IPS-15b (cell line): ENCODE measurements around the gene DPF3.

Experiments
- H3K27me3 ChIP-seq: one replicate; pipeline ENCODE4 v1.6.1; 2013; ENCODE audit warnings: low read length; ENCODE audit not compliant: control insufficient read depth, insufficient read depth
- H3K36me3 ChIP-seq: one replicate; pipeline ENCODE4 v1.6.1; 2013; ENCODE audit warnings: low read length; ENCODE audit not compliant: control insufficient read depth, insufficient read depth
- H3K4me1 ChIP-seq: one replicate; pipeline ENCODE4 v1.6.1; 2013; ENCODE audit warnings: mild to moderate bottlenecking, low read length; ENCODE audit not compliant: control insufficient read depth, insufficient read depth
- H3K4me3 ChIP-seq: one replicate; pipeline ENCODE4 v1.5.1; 2013; ENCODE audit warnings: low read depth, low read length
- H3K9ac ChIP-seq: one replicate; pipeline ENCODE4 v1.6.1; 2013; ENCODE audit warnings: low read depth, mild to moderate bottlenecking, low read length
- H3K9me3 ChIP-seq: one replicate; pipeline ENCODE4 v1.6.1; 2013; ENCODE audit warnings: mild to moderate bottlenecking, low read length; ENCODE audit not compliant: control insufficient read depth, insufficient read depth

Gene DPF3

GRCh38 chr14:72699443-72699842 is 194.5 kb downstream of the DPF3 start:
- Histone ChIP-seq H3K9me3 (no peaks in the 10 kb centered on the region), H3K4me1 (peaks cover 6% of the 10 kb centered on the region)

GRCh38 chr14:72692696-72693095 is 201.2 kb downstream of the DPF3 start:
- Histone ChIP-seq H3K4me3 (no peak overlapping the region), H3K27me3 (no peaks in the 10 kb centered on the region), H3K9me3 (no peaks in the 10 kb centered on the region), H3K4me1 (no peaks in the 10 kb centered on the region), H3K36me3 (no peaks in the 10 kb centered on the region), H3K9ac (no peak overlapping the region)

More at GRCh38 chr14:72699443-72699842, 194.5 kb downstream of the DPF3 start:
- H3K36me3 ChIP-seq: no peaks in the 10 kb centered on the region
- H3K4me3 ChIP-seq: no peak overlapping the region
- no peaks in the 10 kb centered on the region for H3K27me3 ChIP-seq
- H3K9ac ChIP-seq: no peak overlapping the region

GRCh38 chr14:72690324-72690723 is 203.6 kb downstream of the DPF3 start:
- no peaks in the 10 kb centered on the region for H3K36me3 ChIP-seq
- no peaks in the 10 kb centered on the region for H3K27me3 ChIP-seq
- H3K4me3 ChIP-seq: no peak overlapping the region
- H3K9me3 ChIP-seq: no peaks in the 10 kb centered on the region
- no peak overlapping the region for H3K9ac ChIP-seq
- no peaks in the 10 kb centered on the region for H3K4me1 ChIP-seq

GRCh38 chr14:72688990-72689671 is 204.8 kb downstream of the DPF3 start:
- H3K9me3 ChIP-seq: no peaks in the 10 kb centered on the region
- H3K36me3 ChIP-seq: no peaks in the 10 kb centered on the region
- no peak overlapping the region for H3K4me3 ChIP-seq
- no peaks in the 10 kb centered on the region for H3K27me3 ChIP-seq
- H3K4me1 ChIP-seq: no peaks in the 10 kb centered on the region
- H3K9ac ChIP-seq: no peak overlapping the region

GRCh38 chr14:72686832-72687231 is 207.1 kb downstream of the DPF3 start:
- Histone ChIP-seq H3K4me3 (no peak overlapping the region), H3K36me3 (no peaks in the 10 kb centered on the region), H3K9ac (no peak overlapping the region), H3K4me1 (no peaks in the 10 kb centered on the region), H3K27me3 (no peaks in the 10 kb centered on the region), H3K9me3 (no peaks in the 10 kb centered on the region)

- H3K4me1 ChIP-seq: no peaks in the 10 kb centered on the region
- H3K27me3 ChIP-seq: no peaks in the 10 kb centered on the region
- no peak overlapping the region for H3K9ac ChIP-seq
- no peak overlapping the region for H3K4me3 ChIP-seq
- H3K36me3 ChIP-seq: no peaks in the 10 kb centered on the region
- no peaks in the 10 kb centered on the region for H3K9me3 ChIP-seq
Measured at GRCh38 chr14:72686101-72686500, 207.8 kb downstream of the DPF3 start.

- H3K4me1 ChIP-seq: no peaks in the 10 kb centered on the region
- H3K9ac ChIP-seq: no peak overlapping the region
- no peaks in the 10 kb centered on the region for H3K9me3 ChIP-seq
- no peaks in the 10 kb centered on the region for H3K36me3 ChIP-seq
- no peak overlapping the region for H3K4me3 ChIP-seq
- no peaks in the 10 kb centered on the region for H3K27me3 ChIP-seq
Measured at GRCh38 chr14:72685456-72685855, 208.4 kb downstream of the DPF3 start.

GRCh38 chr14:72683787-72684186 is 210.1 kb downstream of the DPF3 start:
- Histone ChIP-seq H3K9ac (no peak overlapping the region), H3K4me3 (no peak overlapping the region), H3K27me3 (no peaks in the 10 kb centered on the region), H3K36me3 (no peaks in the 10 kb centered on the region), H3K9me3 (no peaks in the 10 kb centered on the region), H3K4me1 (no peaks in the 10 kb centered on the region)

GRCh38 chr14:72682188-72682587 is 211.7 kb downstream of the DPF3 start:
- no peak overlapping the region for H3K9ac ChIP-seq
- H3K36me3 ChIP-seq: no peaks in the 10 kb centered on the region
- H3K9me3 ChIP-seq: no peaks in the 10 kb centered on the region
- no peak overlapping the region for H3K4me3 ChIP-seq
- no peaks in the 10 kb centered on the region for H3K27me3 ChIP-seq
- no peaks in the 10 kb centered on the region for H3K4me1 ChIP-seq

GRCh38 chr14:72680853-72681640 is 212.9 kb downstream of the DPF3 start:
- Histone ChIP-seq H3K27me3 (no peaks in the 10 kb centered on the region), H3K36me3 (no peaks in the 10 kb centered on the region), H3K4me3 (no peak overlapping the region), H3K4me1 (no peaks in the 10 kb centered on the region), H3K9ac (no peak overlapping the region), H3K9me3 (no peaks in the 10 kb centered on the region)

GRCh38 chr14:72679536-72680151 is 214.3 kb downstream of the DPF3 start:
- H3K27me3 ChIP-seq: no peaks in the 10 kb centered on the region
- H3K4me1 ChIP-seq: no peaks in the 10 kb centered on the region
- H3K9me3 ChIP-seq: no peaks in the 10 kb centered on the region
- H3K4me3 ChIP-seq: no peak overlapping the region
- no peak overlapping the region for H3K9ac ChIP-seq
- no peaks in the 10 kb centered on the region for H3K36me3 ChIP-seq

- Histone ChIP-seq H3K36me3 (no peaks in the 10 kb centered on the region), H3K4me3 (no peak overlapping the region), H3K4me1 (no peaks in the 10 kb centered on the region), H3K9ac (no peak overlapping the region), H3K27me3 (no peaks in the 10 kb centered on the region), H3K9me3 (no peaks in the 10 kb centered on the region)
Measured at GRCh38 chr14:72679141-72679535, 214.8 kb downstream of the DPF3 start.
